Smooth muscle cell (in vitro differentiated cells): ENCODE measurements around the gene LRP1. TPM values are rescaled to one million over a fixed set of nuclear protein-coding genes. Genes with fewer than 3 reads are reported as not detected.

Experiments used
- DNase-seq: peaks from one replicate; lab custom pipeline; 2025; ENCODE audit not compliant: unreplicated experiment; lab: John Stamatoyannopoulos, UW
- H2AFZ ChIP-seq: fragments of 200-600 bp; sonication (generic); 2 replicates; pipeline ENCODE4 v1.6.0; 2016; ENCODE audit warnings: antibody characterized with exemption, low read depth, mild to moderate bottlenecking
- H3F3A ChIP-seq: fragments of 200-600 bp; sonication (generic); 2 replicates; pipeline ENCODE4 v1.6.0; 2017; ENCODE audit warnings: antibody characterized with exemption, low read depth
- H3K27ac ChIP-seq: fragments of 200-600 bp; sonication (generic); 2 replicates; pipeline ENCODE4 v1.5.1; 2016; ENCODE audit warnings: low read depth, mild to moderate bottlenecking
- H3K27me3 ChIP-seq: fragments of 200-600 bp; sonication (generic); 2 replicates; pipeline ENCODE4 v1.6.1; 2016; ENCODE audit warnings: low read depth, mild to moderate bottlenecking
- H3K36me3 ChIP-seq: fragments of 200-600 bp; sonication (generic); 2 replicates; pipeline ENCODE4 v1.5.1; 2016; ENCODE audit warnings: low read depth
- H3K4me1 ChIP-seq: fragments of 200-600 bp; sonication (generic); 2 replicates; pipeline ENCODE4 v1.5.1; 2016; ENCODE audit warnings: low read depth
- H3K4me2 ChIP-seq: fragments of 200-600 bp; sonication (generic); 2 replicates; pipeline ENCODE4 v1.6.0; 2016; ENCODE audit warnings: mild to moderate bottlenecking
- H3K4me3 ChIP-seq: fragments of 200-600 bp; sonication (generic); 2 replicates; pipeline ENCODE4 v1.5.1; 2016; ENCODE audit warnings: mild to moderate bottlenecking
- H3K79me2 ChIP-seq: fragments of 200-600 bp; sonication (generic); 2 replicates; pipeline ENCODE4 v1.6.0; 2016; ENCODE audit warnings: low read depth, mild to moderate bottlenecking
- H3K9ac ChIP-seq: fragments of 200-600 bp; sonication (generic); 2 replicates; pipeline ENCODE4 v1.6.0; 2016; ENCODE audit warnings: low read depth
- H3K9me3 ChIP-seq: fragments of 200-600 bp; sonication (generic); replicated peaks from 2 replicates; pipeline ENCODE4 v1.5.1; 2016; ENCODE audit warnings: low read depth
- H4K20me1 ChIP-seq: fragments of 200-600 bp; sonication (generic); 2 replicates; pipeline ENCODE4 v1.6.0; 2016; ENCODE audit warnings: low read depth
- CTCF ChIP-seq: fragments of 200-600 bp; sonication (generic); IDR thresholded peaks from 2 replicates; pipeline ENCODE4 v1.5.1; 2017; ENCODE audit warnings: borderline replicate concordance, mild to moderate bottlenecking, antibody characterized with exemption; ENCODE audit not compliant: insufficient read depth, poor library complexity, severe bottlenecking
- WGBS: methylation state at CpG from one replicate; pipeline ENCODE4 v1.1.7; 2016; ENCODE audit warnings: low lambda C conversion rate; 5-methylcytosine and 5-hydroxymethylcytosine counted together
- polyA plus RNA-seq: library from polyadenylated mRNA; unstranded; fragments of >200 nt; fragmentation: Nextera tagmentation; extraction: Ambion mirVana; gene quantifications from 2 replicates; pipeline ENCODE4 v1.2.1, GENCODE V29; 2016
- total RNA-seq: library from RNA; depleted of rRNA; stranded (reverse); fragments of >200 nt; gene quantifications from 2 replicates; pipeline ENCODE4 v1.2.3, GENCODE V29; 2014

Gene LRP1
- total and polyA plus RNA-seq, 2 experiments from 2014 or later: 75.3 to 95.4 TPM

GRCh38 chr12:57235017-57235727, 106.9 kb downstream of the LRP1 start:
- Histone ChIP-seq H3K4me2 (no peak overlapping the region), H3K27me3 (no peaks in the 10 kb centered on the region), H3K4me3 (no peak overlapping the region), H3F3A (peaks cover 38% of the 10 kb centered on the region), H3K9me3 (no peaks in the 10 kb centered on the region), H2AFZ (no peak overlapping the region), H3K79me2 (peaks cover 13% of the 10 kb centered on the region), H3K4me1 (peaks cover 19% of the 10 kb centered on the region), H3K36me3 (no peaks in the 10 kb centered on the region), H3K9ac (no peak overlapping the region), H3K27ac (no peak overlapping the region), H4K20me1 (peaks cover 55% of the 10 kb centered on the region)
- no peak for DNase-seq
- 60% methylated on average over 25 of the region's 26 CpGs for WGBS
- TF ChIP-seq CTCF: no peak

- H3K9me3 ChIP-seq: no peaks in the 10 kb centered on the region
- no peak overlapping the region for H3K9ac ChIP-seq
- H3K27ac ChIP-seq: no peak overlapping the region
- H3K79me2 ChIP-seq: peaks cover 7% of the 10 kb centered on the region
- WGBS: 80% methylated on average over 8 of the region's 8 CpGs
- no peak for TF ChIP-seq CTCF
- DNase-seq: no peak
- H4K20me1 ChIP-seq: peaks cover 52% of the 10 kb centered on the region
- H3F3A ChIP-seq: peaks cover 35% of the 10 kb centered on the region
- H3K4me2 ChIP-seq: peak overlapping the region; percentile 19
- H3K36me3 ChIP-seq: no peaks in the 10 kb centered on the region
- peaks cover 14% of the 10 kb centered on the region for H3K4me1 ChIP-seq
- no peaks in the 10 kb centered on the region for H3K27me3 ChIP-seq
- no peak overlapping the region for H3K4me3 ChIP-seq
- no peak overlapping the region for H2AFZ ChIP-seq
Measured at GRCh38 chr12:57235728-57236131, 107.4 kb downstream of the LRP1 start.

GRCh38 chr12:57236201-57236924, 108.1 kb downstream of the LRP1 start:
- WGBS: 43% methylated on average over 39 of the region's 40 CpGs
- H3K9ac ChIP-seq: no peak overlapping the region
- H3K4me2 ChIP-seq: peak overlapping the region; percentile 44
- no peak overlapping the region for H3K4me3 ChIP-seq
- no peak for TF ChIP-seq CTCF
- H2AFZ ChIP-seq: no peak overlapping the region
- peaks cover 31% of the 10 kb centered on the region for H3F3A ChIP-seq
- peaks cover 52% of the 10 kb centered on the region for H4K20me1 ChIP-seq
- H3K9me3 ChIP-seq: no peaks in the 10 kb centered on the region
- DNase-seq: no peak
- peaks cover 3% of the 10 kb centered on the region for H3K27me3 ChIP-seq
- H3K79me2 ChIP-seq: peaks cover under 1% of the 10 kb centered on the region
- no peak overlapping the region for H3K27ac ChIP-seq
- H3K4me1 ChIP-seq: peaks cover 15% of the 10 kb centered on the region
- no peaks in the 10 kb centered on the region for H3K36me3 ChIP-seq
